Measurements from ENCODE around the gene SIGMAR1.

Gene SIGMAR1

DNA sequence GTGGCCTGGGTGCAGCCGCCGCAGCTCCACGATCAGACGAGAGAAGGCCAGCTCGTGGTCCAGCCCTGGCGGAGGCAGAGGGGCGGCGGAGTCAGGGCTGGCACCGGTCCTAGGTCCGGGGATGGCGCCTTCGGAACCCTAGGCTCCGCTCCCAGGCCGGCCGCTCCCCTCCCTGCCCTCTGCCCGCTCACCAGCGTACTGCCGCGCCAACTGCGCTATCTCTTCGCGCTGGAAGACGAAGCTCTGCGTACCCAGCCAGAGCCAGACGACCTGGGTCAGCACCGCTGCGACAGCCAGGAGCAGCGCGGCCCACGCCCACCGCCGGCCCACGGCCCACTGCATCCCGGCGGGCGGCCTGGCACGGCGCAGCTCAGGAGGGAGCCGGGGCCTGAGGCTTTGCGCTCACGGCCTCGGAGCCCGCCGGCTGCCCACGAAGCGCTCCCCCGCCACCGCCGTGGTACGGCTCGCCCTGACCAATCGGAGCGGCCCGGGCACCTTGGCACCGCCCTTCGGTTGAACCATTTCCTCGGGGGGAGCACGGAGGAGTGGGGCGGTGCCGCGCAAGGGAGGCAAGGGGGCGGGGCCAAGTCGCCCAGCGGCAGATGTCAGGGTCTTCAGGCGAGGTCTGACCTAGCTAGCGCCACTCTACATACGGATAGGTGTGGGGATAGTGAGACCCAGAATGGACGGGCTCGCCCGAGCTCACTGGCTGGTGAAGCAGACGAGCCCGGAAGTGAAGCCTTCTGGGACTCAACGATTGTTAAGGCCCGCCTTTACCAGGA lies at the start of gene SIGMAR1:
Gene SIGMAR1 (minus strand): TSS at position 432 of the 782 bp plus-strand sequence. CDS start 90 bp downstream, at position 342.
- TF ChIP-seq, protein P1, sequence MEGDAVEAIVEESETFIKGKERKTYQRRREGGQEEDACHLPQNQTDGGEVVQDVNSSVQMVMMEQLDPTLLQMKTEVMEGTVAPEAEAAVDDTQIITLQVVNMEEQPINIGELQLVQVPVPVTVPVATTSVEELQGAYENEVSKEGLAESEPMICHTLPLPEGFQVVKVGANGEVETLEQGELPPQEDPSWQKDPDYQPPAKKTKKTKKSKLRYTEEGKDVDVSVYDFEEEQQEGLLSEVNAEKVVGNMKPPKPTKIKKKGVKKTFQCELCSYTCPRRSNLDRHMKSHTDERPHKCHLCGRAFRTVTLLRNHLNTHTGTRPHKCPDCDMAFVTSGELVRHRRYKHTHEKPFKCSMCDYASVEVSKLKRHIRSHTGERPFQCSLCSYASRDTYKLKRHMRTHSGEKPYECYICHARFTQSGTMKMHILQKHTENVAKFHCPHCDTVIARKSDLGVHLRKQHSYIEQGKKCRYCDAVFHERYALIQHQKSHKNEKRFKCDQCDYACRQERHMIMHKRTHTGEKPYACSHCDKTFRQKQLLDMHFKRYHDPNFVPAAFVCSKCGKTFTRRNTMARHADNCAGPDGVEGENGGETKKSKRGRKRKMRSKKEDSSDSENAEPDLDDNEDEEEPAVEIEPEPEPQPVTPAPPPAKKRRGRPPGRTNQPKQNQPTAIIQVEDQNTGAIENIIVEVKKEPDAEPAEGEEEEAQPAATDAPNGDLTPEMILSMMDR (conservative IDR thresholded peaks at IDR 0.05; ENCODE audit: low read depth, low read length): no peak
- peak; percentile 94 for DNase-seq (ENCODE audit: low read depth)
- peak within 1 kb of the TSS; percentile 72 for H3K4me3 ChIP-seq (ENCODE audit: low read depth, low read length)

DNA sequence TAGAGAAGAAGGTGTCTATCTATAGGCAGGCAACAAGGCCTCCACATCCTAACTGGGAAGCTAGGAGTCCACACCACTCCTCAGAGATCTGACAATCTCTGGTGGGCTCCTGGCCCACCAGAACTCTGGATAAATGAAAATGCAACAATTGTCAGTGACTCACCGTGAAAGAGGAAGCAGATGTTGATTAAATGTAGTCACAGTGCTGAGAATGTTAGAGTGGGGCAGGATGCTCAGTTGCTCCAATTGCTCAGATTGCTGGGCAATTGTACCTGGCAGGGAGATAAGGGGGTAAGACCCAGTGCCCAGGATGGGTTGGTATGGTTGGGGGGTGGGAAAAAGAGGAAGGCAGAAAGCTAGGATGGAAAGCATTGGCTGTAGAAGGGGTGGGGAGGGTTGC lies 49.1 kb upstream of the SIGMAR1 start:
- H3K4me3 ChIP-seq (ENCODE audit: low read depth, low read length): no peak overlapping the region
- TF ChIP-seq, protein P1 (conservative IDR thresholded peaks at IDR 0.05; ENCODE audit: low read depth, low read length): no peak
- no peak for DNase-seq (ENCODE audit: low read depth)

DNA sequence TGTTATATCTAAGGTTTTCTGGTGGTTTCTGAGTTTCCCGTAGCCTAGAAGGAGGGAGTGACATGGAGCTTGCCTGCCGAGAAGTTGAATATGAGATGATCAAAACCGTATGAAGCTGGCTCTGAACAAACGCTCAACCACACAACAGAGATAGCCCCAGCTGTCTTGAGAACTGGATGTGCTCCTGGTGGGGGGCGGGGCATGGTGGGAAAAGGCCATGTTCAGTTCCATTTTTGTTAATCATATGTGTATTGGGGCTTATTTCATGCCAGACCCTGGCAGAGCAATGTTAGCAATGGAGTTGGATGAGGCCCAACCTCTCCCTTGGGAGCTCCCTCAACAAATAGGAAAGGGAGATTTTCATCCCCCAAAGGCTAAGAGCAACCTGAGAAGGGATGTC lies 48.6 kb upstream of the SIGMAR1 start:
- H3K4me3 ChIP-seq (ENCODE audit: low read depth, low read length): no peak overlapping the region
- DNase-seq (ENCODE audit: low read depth): no peak
- TF ChIP-seq, protein P1 (conservative IDR thresholded peaks at IDR 0.05; ENCODE audit: low read depth, low read length): no peak

DNA sequence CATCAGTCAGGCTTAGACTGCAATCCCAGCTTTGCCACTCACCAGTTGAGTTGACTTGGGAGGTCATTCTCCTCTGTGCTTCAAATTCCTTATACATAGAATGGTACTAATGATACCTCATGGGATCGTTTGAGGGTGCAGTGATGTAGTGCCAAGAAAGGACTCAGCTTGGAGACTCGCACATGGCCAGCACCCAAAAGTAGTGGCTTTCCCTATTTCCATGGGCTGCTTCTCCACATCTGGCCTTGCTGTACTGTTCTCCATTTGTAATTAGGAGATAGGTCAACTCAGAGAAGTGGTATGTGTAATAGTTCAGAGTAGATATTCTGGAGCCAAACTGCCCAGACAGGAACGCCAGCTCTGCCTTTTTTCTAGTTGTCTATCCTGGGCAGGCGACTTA lies 48.0 kb upstream of the SIGMAR1 start:
- TF ChIP-seq, protein P1 (conservative IDR thresholded peaks at IDR 0.05; ENCODE audit: low read depth, low read length): no peak
- no peak overlapping the region for H3K4me3 ChIP-seq (ENCODE audit: low read depth, low read length)
- no peak for DNase-seq (ENCODE audit: low read depth)

DNA sequence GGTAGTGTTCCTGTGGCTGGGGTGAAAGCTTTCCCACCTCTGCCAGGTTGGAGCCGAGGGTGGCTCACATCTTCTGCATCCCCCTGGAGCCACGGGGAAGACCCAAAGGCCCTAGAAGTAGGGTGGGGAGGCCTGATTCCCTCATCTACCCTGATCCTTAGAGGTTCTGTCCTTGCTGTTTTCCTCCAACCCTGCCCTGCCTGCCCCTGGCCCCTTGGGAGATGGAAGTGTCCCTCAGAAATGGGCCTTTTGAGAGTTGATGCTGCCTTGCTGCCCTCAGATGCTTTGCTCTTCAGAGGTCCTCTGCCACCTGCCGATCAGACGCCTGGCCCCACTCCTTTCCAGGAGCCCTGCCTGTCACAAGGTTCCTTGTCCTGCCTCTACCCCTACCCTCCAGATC lies 47.2 kb upstream of the SIGMAR1 start:
- TF ChIP-seq, protein P1 (conservative IDR thresholded peaks at IDR 0.05; ENCODE audit: low read depth, low read length): no peak
- DNase-seq (ENCODE audit: low read depth): no peak
- no peak overlapping the region for H3K4me3 ChIP-seq (ENCODE audit: low read depth, low read length)

DNA sequence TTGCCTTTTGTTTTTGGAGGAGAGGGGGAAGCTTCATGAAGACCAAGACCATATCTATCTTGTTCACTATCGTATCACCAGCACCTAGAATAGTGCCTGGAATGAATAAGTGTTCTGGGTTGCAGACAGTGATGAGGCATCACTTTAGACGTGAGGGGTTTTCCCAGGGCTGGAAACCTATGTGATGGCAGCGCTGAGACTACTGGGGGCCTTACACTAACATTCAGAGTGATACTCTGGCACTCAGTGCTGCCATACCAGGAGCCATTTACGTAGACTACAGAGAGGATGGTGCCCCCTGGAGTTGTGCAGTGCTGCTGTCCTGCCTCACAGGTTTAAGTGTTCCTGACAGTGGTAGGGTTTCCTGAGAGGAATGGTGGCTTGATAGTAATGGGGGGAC lies 46.6 kb upstream of the SIGMAR1 start:
- H3K4me3 ChIP-seq (ENCODE audit: low read depth, low read length): no peak overlapping the region
- TF ChIP-seq, protein P1 (conservative IDR thresholded peaks at IDR 0.05; ENCODE audit: low read depth, low read length): no peak
- no peak for DNase-seq (ENCODE audit: low read depth)

DNA sequence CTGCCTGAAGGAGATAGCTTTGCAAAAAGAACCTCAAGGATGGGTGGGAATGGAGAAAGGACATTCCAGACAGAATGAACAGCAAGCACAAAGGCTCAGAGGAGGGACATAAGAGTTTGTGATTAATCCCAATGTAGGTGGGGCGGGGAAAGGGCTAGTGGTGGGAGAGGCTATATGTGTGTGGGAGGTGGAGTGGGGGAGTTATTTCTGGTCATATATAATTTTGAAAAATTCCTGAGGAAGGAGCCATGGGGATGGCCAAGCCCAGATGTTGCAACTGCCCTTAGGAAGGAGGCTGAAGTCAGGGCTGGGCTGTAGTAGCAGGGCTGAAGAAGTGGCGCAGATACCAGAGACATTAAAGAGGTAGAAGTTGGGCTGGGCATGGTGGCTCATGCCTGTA lies 38.3 kb upstream of the SIGMAR1 start:
- DNase-seq (ENCODE audit: low read depth): no peak
- no peak overlapping the region for H3K4me3 ChIP-seq (ENCODE audit: low read depth, low read length)
- TF ChIP-seq, protein P1 (conservative IDR thresholded peaks at IDR 0.05; ENCODE audit: low read depth, low read length): no peak
